ENCODE measurements around the gene VWA2. TPM values are rescaled to one million over a fixed set of nuclear protein-coding genes. Genes with fewer than 3 reads are reported as not detected.

Gene VWA2
- total RNA-seq, 1 experiment from 2014 or later = 1.6 TPM

GRCh38 chr10:114303556-114303955, 64.5 kb downstream of the VWA2 start:
- Mint-ChIP-seq H3K36me3 (ENCODE audit: insufficient read depth in 1 of 3, low read depth in 3 of 3) (no peaks in the 10 kb centered on the region), H3K4me3 (no peak overlapping the region), H3K27ac (peak overlapping the region in 1 of 3 experiments; percentile 46; a peak in 1 of 7 replicates), H3K27me3 (ENCODE audit: low read depth) (peaks cover 11% of the 10 kb centered on the region), H3K9me3 (no peaks in the 10 kb centered on the region), H3K4me1 (peaks cover 8% of the 10 kb centered on the region in 2 experiments)
- H3K23me2 ChIP-seq (ENCODE audit: insufficient read length, low read depth, low read length, poor library complexity, severe bottlenecking) = peaks cover 6% of the 10 kb centered on the region
- no peak overlapping the region for H4K5ac ChIP-seq (ENCODE audit: insufficient read length, low read depth, low read length)
- no peak for TF ChIP-seq CTCF (conservative IDR thresholded peaks at IDR 0.05)
- H2BK20ac ChIP-seq (ENCODE audit: low read depth, low read length, poor library complexity, severe bottlenecking) = no peak overlapping the region
- H3K23ac ChIP-seq (ENCODE audit: insufficient read length, low read depth, low read length) = no peak overlapping the region
- H3K4ac ChIP-seq (ENCODE audit: low read depth, low read length) = no peak overlapping the region
- H2BK5ac ChIP-seq (ENCODE audit: insufficient read length, low read length) = no peak overlapping the region
- H4K8ac ChIP-seq (replicated peaks; ENCODE audit: insufficient read length, low read depth, low read length) = no peak overlapping the region
- no peaks in the 10 kb centered on the region for H3K79me2 ChIP-seq (ENCODE audit: insufficient read depth, low read length)
- no peak overlapping the region for H2AK5ac ChIP-seq (ENCODE audit: insufficient read length, low read length)
- no peak overlapping the region for H2BK12ac ChIP-seq (ENCODE audit: insufficient read length, low read depth, low read length)
- H3K9me3 ChIP-seq (ENCODE audit: control insufficient read depth, low read depth, low read length) = no peaks in the 10 kb centered on the region
- H2AFZ ChIP-seq (ENCODE audit: low read length) = no peak overlapping the region
- H3K18ac ChIP-seq (ENCODE audit: insufficient read length, low read depth, low read length) = no peak overlapping the region
- no peaks in the 10 kb centered on the region for H3K79me1 ChIP-seq (ENCODE audit: insufficient read depth, low read depth, low read length, poor library complexity, severe bottlenecking)
- no peak overlapping the region for H3K27ac ChIP-seq (ENCODE audit: insufficient read length, low read depth, low read length)
- H3T11ph ChIP-seq (ENCODE audit: low read length) = no peak overlapping the region
- no CpG with 5 or more reads among the region's 10 CpGs for WGBS (ENCODE audit: extremely low coverage, insufficient read length, low lambda C conversion rate)
- no peaks in the 10 kb centered on the region for H4K20me1 ChIP-seq (ENCODE audit: control insufficient read depth, insufficient read depth, insufficient read length)
- H3K9ac ChIP-seq (ENCODE audit: extremely low read depth, insufficient read length, low read length) = no peak overlapping the region
- no peak overlapping the region for H4K91ac ChIP-seq (ENCODE audit: insufficient read length, low read depth, low read length)
- no peak overlapping the region for H3K14ac ChIP-seq (ENCODE audit: insufficient read depth, low read length)
- H3K4me2 ChIP-seq (ENCODE audit: insufficient read depth, insufficient read length, low read length) = peak overlapping the region; percentile 64
- DNase-seq = no peak
- H3K56ac ChIP-seq (ENCODE audit: insufficient read length, low read depth, low read length) = no peak overlapping the region
- no peaks in the 10 kb centered on the region; the same call in 1 of the 2 replicates for H3K4me1 ChIP-seq (ENCODE audit: insufficient read depth, low read length)
- H2BK15ac ChIP-seq (ENCODE audit: low read depth, low read length) = no peak overlapping the region
- H2BK120ac ChIP-seq (ENCODE audit: low read depth, low read length, poor library complexity, severe bottlenecking) = no peak overlapping the region
- no peaks in the 10 kb centered on the region for H3K27me3 ChIP-seq (ENCODE audit: insufficient read depth, low read length)
